GM20000 (cell line): ENCODE data around the gene FXYD1.
"Not testable (repeated sequence)": the region's sequence is repeated elsewhere in the genome, so short reads cannot be mapped to it uniquely, and the experiment has no call there.

Source experiments
- DNase-seq: peaks from one replicate; pipeline ENCODE4 v3.0.0; 2012; ENCODE audit warnings: low spot score
- CTCF ChIP-seq: IDR thresholded peaks from 2 replicates; pipeline ENCODE4 v1.5.1; 2012; ENCODE audit warnings: mild to moderate bottlenecking, control low read depth; ENCODE audit errors: extremely low read depth, missing control alignments

The FXYD1 gene

GRCh38 chr19:35151273-35152065 is 12.8 kb downstream of the FXYD1 start:
- no peak for DNase-seq
- no peak for TF ChIP-seq CTCF

GRCh38 chr19:35153129-35153522 is 14.5 kb downstream of the FXYD1 start:
- DNase-seq, result not testable (repeated sequence)

GRCh38 chr19:35153701-35154524 is 15.3 kb downstream of the FXYD1 start:
- peak; percentile 44 for TF ChIP-seq CTCF
- DNase-seq, result peak; percentile 82

- peak; percentile 80 for DNase-seq
- no peak for TF ChIP-seq CTCF
Measured at GRCh38 chr19:35154525-35155406, 16.1 kb downstream of the FXYD1 start, which contains the start of gene FXYD5. Gene FXYD5 (plus strand): TSS chr19:35154735. CDS start chr19:35155551, 816 bp downstream.

- DNase-seq, result no peak
- TF ChIP-seq CTCF, result no peak
Measured at GRCh38 chr19:35155441-35155840, 16.8 kb downstream of the FXYD1 start.

- no peak for DNase-seq
- TF ChIP-seq CTCF, result no peak
Measured at GRCh38 chr19:35155981-35156672, 17.5 kb downstream of the FXYD1 start.

GRCh38 chr19:35156673-35157014 is 18.0 kb downstream of the FXYD1 start:
- TF ChIP-seq CTCF, result no peak
- DNase-seq, result no peak
